Measurements from ENCODE around the gene NOX5. TPM values are rescaled to one million over a fixed set of nuclear protein-coding genes. Genes with fewer than 3 reads are reported as not detected.

Gene NOX5
- total RNA-seq, 2 donors from 2014 or later: 0.16 to 0.19 TPM

DNA sequence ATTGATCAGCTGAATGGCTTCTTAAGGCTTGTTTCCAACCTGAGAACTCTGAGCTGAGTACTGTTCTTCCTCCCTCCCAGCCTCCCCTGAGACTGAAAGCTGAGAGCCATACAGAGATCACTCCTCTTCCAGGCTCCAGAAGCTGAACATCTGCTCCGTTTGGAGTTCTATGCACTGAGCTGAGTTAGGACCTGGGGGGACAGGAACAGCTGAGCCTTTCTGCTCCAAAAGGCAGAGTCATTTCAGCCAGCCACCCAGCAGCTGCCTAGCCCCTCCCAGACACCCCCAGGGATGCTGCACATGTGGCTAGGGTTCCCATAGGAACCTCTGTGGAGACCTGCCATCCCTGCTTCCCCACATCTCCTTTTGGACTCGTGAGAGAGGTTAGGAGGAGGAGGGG is 81.7 kb downstream of the NOX5 start:
- TF ChIP-seq, protein P1, sequence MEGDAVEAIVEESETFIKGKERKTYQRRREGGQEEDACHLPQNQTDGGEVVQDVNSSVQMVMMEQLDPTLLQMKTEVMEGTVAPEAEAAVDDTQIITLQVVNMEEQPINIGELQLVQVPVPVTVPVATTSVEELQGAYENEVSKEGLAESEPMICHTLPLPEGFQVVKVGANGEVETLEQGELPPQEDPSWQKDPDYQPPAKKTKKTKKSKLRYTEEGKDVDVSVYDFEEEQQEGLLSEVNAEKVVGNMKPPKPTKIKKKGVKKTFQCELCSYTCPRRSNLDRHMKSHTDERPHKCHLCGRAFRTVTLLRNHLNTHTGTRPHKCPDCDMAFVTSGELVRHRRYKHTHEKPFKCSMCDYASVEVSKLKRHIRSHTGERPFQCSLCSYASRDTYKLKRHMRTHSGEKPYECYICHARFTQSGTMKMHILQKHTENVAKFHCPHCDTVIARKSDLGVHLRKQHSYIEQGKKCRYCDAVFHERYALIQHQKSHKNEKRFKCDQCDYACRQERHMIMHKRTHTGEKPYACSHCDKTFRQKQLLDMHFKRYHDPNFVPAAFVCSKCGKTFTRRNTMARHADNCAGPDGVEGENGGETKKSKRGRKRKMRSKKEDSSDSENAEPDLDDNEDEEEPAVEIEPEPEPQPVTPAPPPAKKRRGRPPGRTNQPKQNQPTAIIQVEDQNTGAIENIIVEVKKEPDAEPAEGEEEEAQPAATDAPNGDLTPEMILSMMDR (IDR thresholded peaks at IDR 0.05): no peak
- no peak for DNase-seq (ENCODE audit: low spot score)
- Histone ChIP-seq H3K27ac (no peak overlapping the region), H3K9me3 (no peaks in the 10 kb centered on the region), H3K27me3 (no peaks in the 10 kb centered on the region), H3K4me1 (no peaks in the 10 kb centered on the region), H3K36me3 (no peaks in the 10 kb centered on the region), H3K4me3 (no peak overlapping the region)

DNA sequence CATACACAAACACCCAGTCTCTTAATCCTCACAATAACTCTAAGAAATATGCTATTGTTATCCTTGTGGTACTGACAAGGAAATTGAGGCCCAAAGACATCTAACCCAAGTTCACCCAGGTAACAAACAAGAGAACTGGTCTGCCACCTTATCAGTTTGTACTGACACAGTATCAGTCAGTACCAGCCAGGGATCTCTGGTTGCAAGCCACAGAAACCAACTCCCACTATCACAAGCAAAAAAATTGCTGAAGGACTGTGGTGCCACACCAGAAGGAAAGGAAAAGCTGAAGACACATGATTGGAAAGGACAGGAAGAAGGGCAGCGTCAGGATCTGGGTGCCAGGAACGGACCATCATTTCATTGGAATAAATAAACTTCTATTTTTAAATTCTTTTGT is 82.1 kb downstream of the NOX5 start:
- Histone ChIP-seq H3K36me3 (no peaks in the 10 kb centered on the region), H3K9me3 (no peaks in the 10 kb centered on the region), H3K4me3 (no peak overlapping the region), H3K27me3 (no peaks in the 10 kb centered on the region), H3K27ac (no peak overlapping the region), H3K4me1 (no peaks in the 10 kb centered on the region)
- TF ChIP-seq, protein P1 (IDR thresholded peaks at IDR 0.05): no peak
- DNase-seq (ENCODE audit: low spot score): no peak

DNA sequence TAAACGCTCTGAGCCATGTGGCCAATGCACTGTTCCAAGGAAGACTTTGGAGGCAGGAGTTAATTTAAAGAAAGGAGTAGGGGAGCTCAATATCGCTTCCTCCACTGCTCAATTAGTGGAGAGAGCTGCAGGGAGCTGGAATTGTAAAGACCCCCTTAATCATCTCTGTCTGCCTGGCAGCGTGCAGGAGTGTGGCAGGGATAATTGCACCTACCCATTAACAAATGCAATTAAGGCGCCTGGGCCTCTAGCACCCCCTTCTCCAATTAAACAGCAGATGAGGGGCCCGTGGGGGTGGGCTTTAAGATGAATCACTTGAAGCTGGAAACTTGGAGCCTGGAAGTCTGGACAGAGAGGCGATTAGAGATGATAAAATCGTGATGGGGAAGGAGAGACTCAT is 84.3 kb downstream of the NOX5 start:
- H3K4me3 ChIP-seq: no peak overlapping the region
- no peak for DNase-seq (ENCODE audit: low spot score)
- H3K36me3 ChIP-seq: no peaks in the 10 kb centered on the region
- H3K27me3 ChIP-seq: no peaks in the 10 kb centered on the region
- no peaks in the 10 kb centered on the region for H3K4me1 ChIP-seq
- no peak overlapping the region for H3K27ac ChIP-seq
- TF ChIP-seq, protein P1 (IDR thresholded peaks at IDR 0.05): no peak
- no peaks in the 10 kb centered on the region for H3K9me3 ChIP-seq

DNA sequence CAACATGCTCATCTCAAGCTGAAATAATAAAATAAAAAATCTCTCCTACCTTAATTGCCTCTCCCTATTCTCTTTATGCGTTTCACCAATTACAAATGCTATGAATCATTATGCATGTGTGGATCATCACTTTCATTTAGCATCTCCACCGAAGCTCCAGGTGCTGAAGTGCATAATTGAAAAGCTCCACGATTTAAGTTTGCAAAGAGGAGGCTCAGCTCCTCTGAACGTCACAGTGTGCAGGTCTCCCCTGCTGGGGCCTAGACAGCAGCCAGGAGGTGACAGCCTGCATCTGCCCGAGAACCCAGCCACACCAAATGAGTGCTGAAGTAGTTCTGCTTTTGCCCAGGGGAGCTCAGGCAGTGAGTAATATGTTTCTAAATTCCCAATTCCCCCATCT is 85.4 kb downstream of the NOX5 start:
- Histone ChIP-seq H3K9me3 (no peaks in the 10 kb centered on the region), H3K36me3 (no peaks in the 10 kb centered on the region), H3K4me1 (no peaks in the 10 kb centered on the region), H3K27me3 (no peaks in the 10 kb centered on the region), H3K27ac (no peak overlapping the region), H3K4me3 (no peak overlapping the region)
- no peak for DNase-seq (ENCODE audit: low spot score)
- TF ChIP-seq, protein P1 (IDR thresholded peaks at IDR 0.05): no peak

DNA sequence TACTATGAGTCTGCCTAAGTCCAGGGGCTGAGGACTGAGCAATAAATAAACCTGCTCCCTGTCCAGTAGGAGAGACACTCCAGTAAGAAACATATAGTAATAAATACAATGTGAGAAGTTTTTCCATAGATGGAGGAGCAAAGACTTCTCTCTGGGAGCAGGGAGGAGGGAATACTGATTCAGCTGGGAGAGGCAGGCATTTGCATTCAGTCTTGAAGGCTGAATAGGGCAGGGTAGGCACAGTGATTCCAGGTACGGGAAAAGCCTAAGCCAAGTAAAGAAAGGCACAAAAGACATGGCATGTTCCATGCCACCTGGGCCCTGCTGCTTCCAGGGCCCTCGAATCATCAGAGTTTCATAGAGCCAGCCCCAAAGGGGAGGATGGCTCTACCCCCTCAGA is 86.3 kb downstream of the NOX5 start:
- Histone ChIP-seq H3K27me3 (no peaks in the 10 kb centered on the region), H3K27ac (no peak overlapping the region), H3K36me3 (no peaks in the 10 kb centered on the region), H3K4me1 (no peaks in the 10 kb centered on the region), H3K9me3 (no peaks in the 10 kb centered on the region), H3K4me3 (no peak overlapping the region)
- TF ChIP-seq, protein P1 (IDR thresholded peaks at IDR 0.05): no peak
- DNase-seq (ENCODE audit: low spot score): no peak

DNA sequence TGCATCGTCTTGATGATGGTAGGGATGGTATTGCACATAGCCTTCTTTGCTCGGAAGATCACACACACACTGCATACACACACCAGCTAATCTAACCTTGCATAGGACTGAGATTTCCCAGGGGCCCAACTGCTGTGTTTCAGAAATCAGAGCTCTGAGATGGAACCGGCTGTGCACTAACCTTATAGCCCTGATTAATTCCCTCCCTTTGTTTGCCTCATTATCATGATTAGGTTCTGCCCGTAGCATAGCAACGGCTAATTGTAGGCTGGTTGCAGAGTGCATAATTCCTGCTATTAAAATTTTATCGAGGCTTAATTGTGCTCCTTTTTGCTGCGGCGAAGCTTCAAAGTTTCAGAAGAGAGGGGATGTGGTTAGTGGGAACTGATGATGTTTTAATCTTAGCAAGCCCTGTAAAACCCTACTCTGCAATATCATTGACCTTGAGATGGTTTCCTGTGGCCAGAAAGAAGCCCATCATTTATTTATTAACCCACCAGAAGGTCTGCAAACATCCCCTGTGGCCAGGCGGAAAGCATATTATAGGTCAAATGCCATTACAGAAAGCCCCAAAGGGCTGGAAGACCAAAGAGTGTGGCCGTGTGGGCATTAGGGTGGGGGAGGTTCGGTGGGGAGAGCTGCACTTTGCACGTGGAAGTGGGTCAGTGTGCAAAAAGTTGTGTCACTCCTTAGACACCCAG is 89.7 kb downstream of the NOX5 start:
- H3K27ac ChIP-seq: no peak overlapping the region
- H3K36me3 ChIP-seq: no peaks in the 10 kb centered on the region
- no peaks in the 10 kb centered on the region for H3K4me1 ChIP-seq
- H3K9me3 ChIP-seq: no peaks in the 10 kb centered on the region
- DNase-seq (ENCODE audit: low spot score): no peak
- no peaks in the 10 kb centered on the region for H3K27me3 ChIP-seq
- TF ChIP-seq, protein P1 (IDR thresholded peaks at IDR 0.05): no peak
- H3K4me3 ChIP-seq: no peak overlapping the region

Data from right atrium auricular region (tissue), 2 donors.